ENCODE measurements around the gene DMD. TPM values are rescaled to one million over a fixed set of nuclear protein-coding genes. Genes with fewer than 3 reads are reported as not detected.

The DMD gene
- total and polyA plus RNA-seq, 2 of the 8 experiments (the other 6 are each of a cell fraction or from before 2014, with no cell fraction given), result 4.8 to 7.4 TPM

DNA sequence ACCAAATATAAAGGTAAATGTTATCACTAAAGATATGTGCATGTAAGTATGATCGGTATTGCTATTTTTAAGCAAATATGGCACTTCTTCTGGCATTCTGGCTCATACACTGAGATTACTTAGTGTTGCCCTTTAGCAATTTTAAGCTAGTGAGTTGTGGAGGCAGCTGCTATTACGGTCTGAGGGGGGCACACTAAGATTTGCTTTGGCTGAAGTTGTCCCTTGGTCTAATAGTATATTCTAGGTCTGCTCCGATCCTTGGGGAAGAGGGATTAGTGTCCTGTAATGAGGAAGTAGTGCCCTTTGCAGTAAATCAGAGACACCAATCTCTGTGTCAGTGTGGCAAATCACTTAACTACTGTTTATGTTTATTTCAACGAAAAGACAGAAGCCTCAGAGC lies 1943.0 kb downstream of the DMD start:
- H2BK20ac ChIP-seq (ENCODE audit: low read length), result no peak overlapping the region
- TF ChIP-seq JUN (IDR thresholded peaks at IDR 0.05; ENCODE audit: low read depth, low read length) (no peak), POU5F1 (IDR thresholded peaks at IDR 0.05; ENCODE audit: low read depth, low read length) (no peak), CTCF (IDR thresholded peaks at IDR 0.05; ENCODE audit: control extremely low read depth in 1 of 3, insufficient read depth in 1 of 3, low read depth in 1 of 3, low read length in 3 of 3) (peak in 1 of 3 experiments; percentile 4; a peak in 1 of 4 replicates), RAD21 (IDR thresholded peaks at IDR 0.05 in 1 of 2, conservative IDR thresholded peaks at IDR 0.05 in 1 of 2; ENCODE audit: low read depth in 2 of 2, low read length in 2 of 2) (peak; percentile 41 to 51)
- H3K36me3 ChIP-seq (ENCODE audit: control insufficient read depth in 2 of 4, insufficient read depth in 4 of 4, low read length in 3 of 4), result no peaks in the 10 kb centered on the region
- no peak overlapping the region for H4K8ac ChIP-seq (ENCODE audit: extremely low read depth, insufficient read depth, low read length)
- no peak overlapping the region for H3K4ac ChIP-seq (replicated peaks; ENCODE audit: insufficient read length, low read depth, low read length)
- H2AFZ ChIP-seq (ENCODE audit: low read length), result no peak overlapping the region
- WGBS, 2 experiments (ENCODE audit: extremely low coverage in 1 of 2, insufficient coverage in 1 of 2, insufficient read length in 1 of 2, insufficient replicate concordance in 2 of 2, low coverage in 1 of 2, low lambda C conversion rate in 2 of 2, missing lambda C conversion rate in 1 of 2), result 78% methylated on average over 4 of the region's 4 CpGs; no CpG with 5 or more reads in 1 of the 2 experiments
- no peak overlapping the region for H3K27ac ChIP-seq (ENCODE audit: low read depth, low read length)
- no peak overlapping the region for H2BK15ac ChIP-seq (ENCODE audit: low read length)
- FAIRE-seq (no peak), DNase-seq (ENCODE audit: low read depth in 1 of 2, low spot score in 2 of 2) (no peak)
- no peak overlapping the region for H2AK5ac ChIP-seq (ENCODE audit: low read depth, low read length)
- no peak overlapping the region for H2BK12ac ChIP-seq (ENCODE audit: low read depth, low read length)
- H3K9ac ChIP-seq (replicated peaks in 1 of 4; ENCODE audit: extremely low read depth in 1 of 4, low read depth in 3 of 4, low read length in 3 of 4), result no peak overlapping the region
- no peaks in the 10 kb centered on the region for H3K9me3 ChIP-seq (ENCODE audit: insufficient read depth in 2 of 2, low read depth in 1 of 2, low read length in 1 of 2)
- no peaks in the 10 kb centered on the region for H3K79me1 ChIP-seq (ENCODE audit: low read depth, low read length)
- no peak overlapping the region for H3K4me2 ChIP-seq (ENCODE audit: insufficient read depth in 1 of 2, low read depth in 2 of 2, low read length in 2 of 2)
- H4K91ac ChIP-seq (replicated peaks; ENCODE audit: insufficient read length, low read length), result no peak overlapping the region
- no peak overlapping the region for H3K14ac ChIP-seq (ENCODE audit: insufficient read length)
- no peak overlapping the region for H3K23ac ChIP-seq (ENCODE audit: insufficient read length)
- H4K5ac ChIP-seq (ENCODE audit: insufficient read length, low read depth, low read length), result no peak overlapping the region
- H3K56ac ChIP-seq (replicated peaks; ENCODE audit: insufficient read length, low read depth, low read length), result no peak overlapping the region
- CTCF ChIA-PET (ENCODE audit: partially characterized antibody), result interaction anchor here (0.6 to 1.1 kb wide), 3 partner anchors 10 to 230 kb away, joined by 3 read pairs; no protein-coding TSS in a partner anchor
- no peaks in the 10 kb centered on the region for H3K23me2 ChIP-seq (ENCODE audit: low read depth, low read length)
- peaks cover 0 to 6% (median 2%) of the 10 kb centered on the region in 4 experiments; a peak in 4 of 7 replicates for H3K4me1 ChIP-seq (replicated peaks in 1 of 4; ENCODE audit: control insufficient read depth in 3 of 4, insufficient read depth in 4 of 4, low read length in 3 of 4)
- H4K20me1 ChIP-seq (replicated peaks in 1 of 2; ENCODE audit: control insufficient read depth in 1 of 2, insufficient read depth in 2 of 2, low read length in 2 of 2), result no peaks in the 10 kb centered on the region
- no peak overlapping the region for H3K18ac ChIP-seq (ENCODE audit: extremely low read depth, low read length)
- POLR2A ChIA-PET (ENCODE audit: partially characterized antibody), result no interaction called here
- H3K79me2 ChIP-seq (ENCODE audit: control insufficient read depth in 1 of 2, insufficient read depth in 2 of 2, low read length in 2 of 2), result no peaks in the 10 kb centered on the region
- H2BK5ac ChIP-seq (ENCODE audit: low read depth, low read length), result no peak overlapping the region
- no peak overlapping the region for H3K4me3 ChIP-seq (ENCODE audit: extremely low read depth in 1 of 4, insufficient read depth in 2 of 4, low read depth in 3 of 4, low read length in 4 of 4)
- H3K27me3 ChIP-seq (replicated peaks in 1 of 4; ENCODE audit: control insufficient read depth in 3 of 4, extremely low read depth in 1 of 4, insufficient read depth in 3 of 4, low read length in 3 of 4), result no peaks in the 10 kb centered on the region
- no peak overlapping the region for H2BK120ac ChIP-seq (replicated peaks; ENCODE audit: low read depth, low read length)

Measured in H1 (cell line).